GM12874 (cell line): Measurements from ENCODE around the gene SLCO2A1.

Experiments
- CTCF ChIP-seq: IDR thresholded peaks from 2 replicates; pipeline ENCODE4 v1.5.1; 2011; ENCODE audit warnings: low read depth, mild to moderate bottlenecking, control low read depth, low read length, moderate library complexity; ENCODE audit not compliant: insufficient read depth

The SLCO2A1 gene

GRCh38 chr3:134059671-134060560, 30.2 kb upstream of the SLCO2A1 start:
- no peak for TF ChIP-seq CTCF

GRCh38 chr3:134059035-134059601, 29.4 kb upstream of the SLCO2A1 start:
- TF ChIP-seq CTCF: no peak

DNA sequence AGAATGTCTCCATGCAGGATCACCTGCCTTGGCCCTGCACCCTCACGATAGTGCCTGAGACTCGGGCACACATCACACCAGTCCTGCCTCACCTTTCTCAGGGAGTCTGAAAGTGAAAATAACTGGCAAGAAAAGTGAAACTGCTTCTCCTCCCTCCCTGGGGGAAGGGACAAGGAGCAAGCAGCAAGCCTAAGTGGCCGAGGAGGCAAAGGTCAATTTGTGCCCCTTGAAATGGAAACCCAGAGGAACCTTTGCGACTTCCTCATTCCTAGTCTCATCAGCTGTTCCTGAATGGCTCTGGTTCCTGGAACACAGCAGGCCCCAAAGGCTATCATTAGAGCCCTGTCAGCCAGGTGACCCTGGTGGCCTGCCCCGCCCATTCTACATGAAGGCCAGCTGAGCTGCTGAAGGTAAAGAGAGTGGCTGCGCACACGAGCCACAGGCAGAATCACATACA, 28.0 kb upstream of the SLCO2A1 start:
- no peak for TF ChIP-seq CTCF

GRCh38 chr3:134057006-134057653, 27.4 kb upstream of the SLCO2A1 start:
- no peak for TF ChIP-seq CTCF

DNA sequence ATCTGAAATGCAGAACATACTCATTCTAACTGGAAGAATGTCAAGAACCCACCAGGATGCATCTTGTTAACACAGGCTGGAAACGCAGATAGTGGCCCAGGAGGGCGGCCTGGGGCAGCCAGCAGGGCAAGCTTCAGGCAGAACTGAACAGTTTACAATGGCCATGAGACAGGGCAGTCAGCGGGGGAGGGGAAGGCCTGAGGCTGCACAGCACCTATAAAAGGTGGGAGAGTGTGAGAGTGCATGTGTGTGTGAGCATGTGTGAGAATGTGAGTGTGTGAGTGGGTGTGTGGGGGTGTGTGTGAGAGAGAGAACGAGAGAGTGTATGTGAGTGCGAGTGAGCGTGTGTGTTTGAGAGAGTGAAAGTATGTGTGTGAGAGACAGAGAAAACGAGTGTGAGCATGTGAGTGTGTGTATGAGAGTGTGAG, 26.8 kb upstream of the SLCO2A1 start:
- no peak for TF ChIP-seq CTCF

GRCh38 chr3:134055661-134056060, 25.9 kb upstream of the SLCO2A1 start:
- no peak for TF ChIP-seq CTCF

- TF ChIP-seq CTCF: no peak
Observed at GRCh38 chr3:134054881-134055280, 25.2 kb upstream of the SLCO2A1 start.
